ENCODE measurements around the gene COPS6. TPM values are rescaled to one million over a fixed set of nuclear protein-coding genes. Genes with fewer than 3 reads are reported as not detected.

The COPS6 gene
- total RNA-seq, 4 donors from 2014 or later = 30.1 to 57.8 (median 48.0) TPM

DNA sequence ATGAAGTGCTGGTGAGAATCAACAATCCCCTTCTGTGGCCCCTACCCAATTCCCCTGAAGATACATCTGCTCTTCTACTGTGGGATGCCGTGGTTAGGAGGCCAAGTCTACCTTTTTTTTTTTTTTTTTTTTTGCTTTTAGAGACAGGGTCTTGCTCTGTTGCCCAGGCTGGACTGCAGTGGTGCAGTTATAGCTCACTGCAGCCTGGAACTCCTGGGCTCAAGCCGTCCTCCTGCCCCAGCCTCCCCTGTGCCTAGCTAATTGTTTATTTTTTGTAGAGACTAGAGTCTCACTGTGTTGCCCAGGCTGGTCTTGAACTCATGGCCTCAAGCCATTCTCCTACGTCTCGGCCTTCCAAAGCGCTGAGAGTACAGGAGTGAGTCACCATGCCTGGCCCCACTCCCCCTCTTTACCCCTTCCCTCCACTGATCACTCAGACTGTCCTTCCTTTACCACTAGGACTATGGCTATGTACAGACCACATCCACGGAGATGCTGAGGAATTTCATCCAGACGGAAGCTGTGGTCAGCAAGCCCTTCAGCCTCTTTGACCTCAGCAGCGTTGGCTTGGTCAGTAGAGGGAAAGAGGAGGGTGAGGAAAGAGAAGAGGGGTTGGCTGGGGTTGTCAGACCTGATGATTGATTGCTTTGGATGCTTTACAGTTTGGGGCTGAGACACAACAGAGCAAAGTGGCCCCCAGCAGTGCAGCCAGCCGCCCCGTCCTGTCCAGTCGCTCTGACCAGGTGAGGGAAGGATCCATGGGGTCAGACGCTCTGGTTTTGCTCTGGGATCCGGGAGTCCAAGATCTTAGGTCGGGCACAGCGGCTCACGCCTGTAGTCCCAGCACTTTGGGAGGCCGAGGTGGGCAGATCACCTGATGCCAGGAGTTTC lies 14.4 kb downstream of the COPS6 start:
- no peak for DNase-seq
- Histone ChIP-seq H3K4me3 (no peak overlapping the region), H3K27ac (no peak overlapping the region), H3K4me1 (peaks cover 0 to 20% (median 5%) of the 10 kb centered on the region in 4 donors), H3K27me3 (no peaks in the 10 kb centered on the region), H3K36me3 (peaks cover 0 to 66% (median 3%) of the 10 kb centered on the region in 3 donors), H3K9me3 (no peaks in the 10 kb centered on the region)
- TF ChIP-seq, protein P1, sequence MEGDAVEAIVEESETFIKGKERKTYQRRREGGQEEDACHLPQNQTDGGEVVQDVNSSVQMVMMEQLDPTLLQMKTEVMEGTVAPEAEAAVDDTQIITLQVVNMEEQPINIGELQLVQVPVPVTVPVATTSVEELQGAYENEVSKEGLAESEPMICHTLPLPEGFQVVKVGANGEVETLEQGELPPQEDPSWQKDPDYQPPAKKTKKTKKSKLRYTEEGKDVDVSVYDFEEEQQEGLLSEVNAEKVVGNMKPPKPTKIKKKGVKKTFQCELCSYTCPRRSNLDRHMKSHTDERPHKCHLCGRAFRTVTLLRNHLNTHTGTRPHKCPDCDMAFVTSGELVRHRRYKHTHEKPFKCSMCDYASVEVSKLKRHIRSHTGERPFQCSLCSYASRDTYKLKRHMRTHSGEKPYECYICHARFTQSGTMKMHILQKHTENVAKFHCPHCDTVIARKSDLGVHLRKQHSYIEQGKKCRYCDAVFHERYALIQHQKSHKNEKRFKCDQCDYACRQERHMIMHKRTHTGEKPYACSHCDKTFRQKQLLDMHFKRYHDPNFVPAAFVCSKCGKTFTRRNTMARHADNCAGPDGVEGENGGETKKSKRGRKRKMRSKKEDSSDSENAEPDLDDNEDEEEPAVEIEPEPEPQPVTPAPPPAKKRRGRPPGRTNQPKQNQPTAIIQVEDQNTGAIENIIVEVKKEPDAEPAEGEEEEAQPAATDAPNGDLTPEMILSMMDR (IDR thresholded peaks at IDR 0.05) = no peak
- no peak for TF ChIP-seq POLR2A (IDR thresholded peaks at IDR 0.05)

DNA sequence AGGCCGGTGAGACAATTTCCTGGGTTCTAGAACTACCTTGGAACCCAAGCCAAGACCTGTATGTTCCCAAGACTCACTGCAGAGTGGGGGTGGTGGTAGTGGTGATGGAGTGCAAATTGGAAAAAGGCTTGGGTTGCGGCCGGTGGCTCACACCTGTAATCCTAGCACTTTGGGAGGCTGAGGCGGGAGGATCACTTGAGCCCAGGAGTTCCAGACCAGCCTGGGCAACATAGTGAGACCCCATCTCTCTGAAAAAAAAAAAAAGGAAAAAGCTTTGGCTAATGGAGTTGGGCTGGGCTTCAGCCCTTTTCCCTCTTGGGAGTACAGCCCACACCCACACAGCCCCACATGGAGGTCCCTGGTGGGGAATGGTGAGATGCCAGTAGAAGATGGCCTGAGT lies 16.8 kb downstream of the COPS6 start:
- H3K36me3 ChIP-seq = peaks cover 0 to 70% (median 0%) of the 10 kb centered on the region in 3 donors
- no peak for TF ChIP-seq POLR2A (IDR thresholded peaks at IDR 0.05)
- TF ChIP-seq, protein P1 (IDR thresholded peaks at IDR 0.05) = no peak
- H3K27ac ChIP-seq = no peak overlapping the region
- H3K9me3 ChIP-seq = no peaks in the 10 kb centered on the region
- H3K4me3 ChIP-seq = no peak overlapping the region
- H3K27me3 ChIP-seq = no peaks in the 10 kb centered on the region
- DNase-seq = no peak
- H3K4me1 ChIP-seq = peaks cover 0 to 8% (median 2%) of the 10 kb centered on the region in 4 donors

DNA sequence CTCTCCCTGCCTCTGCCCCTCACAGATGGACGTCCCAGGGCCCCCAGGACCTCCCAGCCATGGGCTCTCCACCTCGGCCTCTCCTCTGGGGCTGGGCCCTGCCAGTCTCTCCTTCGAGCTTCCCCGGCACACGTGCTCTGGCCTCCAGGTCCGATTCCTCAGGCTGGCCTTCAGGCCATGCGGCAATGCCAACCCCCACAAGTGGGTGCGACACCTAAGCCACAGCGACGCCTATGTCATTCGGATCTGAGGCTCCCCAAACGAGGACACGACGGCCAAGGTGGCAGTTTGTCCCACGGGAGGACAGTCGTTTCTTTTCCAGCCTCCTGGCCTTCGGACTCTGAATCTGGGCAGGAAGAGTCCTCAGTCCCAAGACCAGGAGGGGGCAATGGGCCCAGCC lies 17.9 kb downstream of the COPS6 start:
- H3K27me3 ChIP-seq = no peaks in the 10 kb centered on the region
- no peak overlapping the region for H3K27ac ChIP-seq
- no peak for DNase-seq
- TF ChIP-seq, protein P1 (IDR thresholded peaks at IDR 0.05) = no peak
- no peak for TF ChIP-seq POLR2A (IDR thresholded peaks at IDR 0.05)
- H3K4me3 ChIP-seq = no peak overlapping the region
- H3K4me1 ChIP-seq = peaks cover 0 to 8% (median 2%) of the 10 kb centered on the region in 4 donors
- H3K9me3 ChIP-seq = no peaks in the 10 kb centered on the region
- peaks cover 0 to 81% (median 0%) of the 10 kb centered on the region in 3 donors for H3K36me3 ChIP-seq

DNA sequence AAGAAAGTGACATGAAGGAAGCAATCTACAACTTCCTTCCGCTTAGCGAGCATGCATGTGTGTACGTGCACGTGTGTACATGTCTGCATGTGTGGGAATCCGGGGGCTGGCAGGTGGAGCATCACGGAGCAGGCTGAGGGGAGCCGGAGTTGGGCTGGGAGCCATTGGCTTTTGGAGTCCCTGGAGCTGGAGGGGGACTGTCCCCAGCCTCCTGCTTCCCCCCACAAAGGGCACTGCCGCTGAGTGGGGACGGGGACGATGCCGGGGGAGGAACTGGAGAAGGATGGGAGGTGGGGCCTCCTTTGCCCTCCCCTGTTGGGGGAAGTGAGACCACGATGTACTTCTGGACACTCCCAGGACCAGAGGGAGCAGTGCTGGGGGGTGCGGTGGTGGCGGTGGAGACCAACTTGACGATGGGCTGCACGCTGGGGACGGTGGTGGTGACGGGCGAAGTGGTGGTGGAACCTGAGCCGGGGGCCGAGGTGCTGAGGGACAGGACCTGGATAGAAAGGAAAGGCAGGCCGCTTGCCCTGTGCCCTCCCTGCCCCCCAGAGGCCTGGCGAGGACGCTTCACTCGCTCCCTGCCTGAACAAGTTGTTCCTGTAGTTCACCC lies 18.5 kb downstream of the COPS6 start:
- Histone ChIP-seq H3K36me3 (peaks cover 0 to 87% (median 0%) of the 10 kb centered on the region in 3 donors), H3K9me3 (no peaks in the 10 kb centered on the region), H3K27ac (no peak overlapping the region), H3K27me3 (no peaks in the 10 kb centered on the region), H3K4me1 (peaks cover 0 to 6% (median 1%) of the 10 kb centered on the region in 4 donors), H3K4me3 (no peak overlapping the region)
- TF ChIP-seq POLR2A (IDR thresholded peaks at IDR 0.05) = no peak
- TF ChIP-seq, protein P1 (IDR thresholded peaks at IDR 0.05) = no peak
- DNase-seq = no peak

DNA sequence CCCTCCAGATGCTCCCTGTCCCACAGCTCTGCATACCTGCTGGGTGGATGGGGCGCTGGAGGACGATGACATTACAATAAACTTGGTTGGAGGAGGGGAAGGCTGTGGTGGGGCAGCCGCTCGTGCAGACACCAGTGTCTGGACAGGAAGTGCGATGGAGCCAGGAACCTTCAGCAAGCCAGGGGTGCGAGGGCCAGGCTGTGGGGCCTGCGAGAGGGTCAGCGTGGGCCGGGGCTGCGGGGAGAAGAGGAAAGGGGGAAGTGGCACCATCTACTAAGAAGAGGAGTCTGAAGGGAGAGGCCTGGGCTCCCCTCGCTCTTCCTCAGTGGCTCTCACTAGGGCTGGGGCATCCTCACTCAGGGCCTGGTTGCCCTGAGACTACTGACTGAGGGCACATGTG lies 19.1 kb downstream of the COPS6 start:
- TF ChIP-seq, protein P1 (IDR thresholded peaks at IDR 0.05) = no peak
- no peak for TF ChIP-seq POLR2A (IDR thresholded peaks at IDR 0.05)
- Histone ChIP-seq H3K27me3 (no peaks in the 10 kb centered on the region), H3K9me3 (no peaks in the 10 kb centered on the region), H3K4me1 (no peaks in the 10 kb centered on the region), H3K27ac (no peak overlapping the region), H3K4me3 (no peak overlapping the region), H3K36me3 (peaks cover 0 to 93% (median 0%) of the 10 kb centered on the region in 3 donors)
- no peak for DNase-seq
